C4-2B (cell line): ENCODE measurements around the gene HOXD8.

Experiments used
- H3K27ac ChIP-seq: fragments of 450-650 bp; 2 replicates; pipeline ENCODE4 v1.5.1; 2017
- CTCF ChIP-seq: fragments of 450-650 bp; conservative IDR thresholded peaks from 2 replicates; pipeline ENCODE4 v1.5.1; 2017; ENCODE audit warnings: mild to moderate bottlenecking
- ZFX ChIP-seq: fragments of 450-650 bp; IDR thresholded peaks from 2 replicates; pipeline ENCODE4 v1.6.1; 2017

HOXD8 gene

GRCh38 chr2:176088048-176088936 is 41.2 kb upstream of the HOXD8 start:
- TF ChIP-seq ZFX: no peak
- peak; percentile 90 for TF ChIP-seq CTCF
- no peak overlapping the region for H3K27ac ChIP-seq

- no peak overlapping the region for H3K27ac ChIP-seq
- TF ChIP-seq ZFX (no peak), CTCF (no peak)
Measured at GRCh38 chr2:176088937-176089842, 40.3 kb upstream of the HOXD8 start.

- TF ChIP-seq CTCF (no peak), ZFX (no peak)
- no peak overlapping the region for H3K27ac ChIP-seq
Measured at GRCh38 chr2:176089843-176090395, 39.6 kb upstream of the HOXD8 start.

GRCh38 chr2:176090862-176091261 is 38.6 kb upstream of the HOXD8 start:
- TF ChIP-seq ZFX (no peak), CTCF (no peak)
- H3K27ac ChIP-seq: no peak overlapping the region

- TF ChIP-seq ZFX (no peak), CTCF (no peak)
- H3K27ac ChIP-seq: no peak overlapping the region
Measured at GRCh38 chr2:176091329-176092258, 37.9 kb upstream of the HOXD8 start.

GRCh38 chr2:176092270-176093144 is 37.0 kb upstream of the HOXD8 start, which contains the start of gene HOXD13:
Gene HOXD13 (plus strand): TSS chr2:176092721. CDS start chr2:176092891, 170 bp downstream.
- peak within 1 kb of the TSS; percentile 34 for H3K27ac ChIP-seq
- TF ChIP-seq CTCF (no peak), ZFX (0 out of 2 replicates have a peak, but pooled peaks have one; percentile 28)
